NCI-H510A treated with DMSO at 0.1 percent for 48 hours (cell line): ENCODE data around the gene FGGY.
"Not testable (repeated sequence)": the region's sequence is repeated elsewhere in the genome, so short reads cannot be mapped to it uniquely, and the experiment has no call there.

Experiments used
- DNase-seq: peaks from one replicate; lab custom pipeline; 2025; lab: John Stamatoyannopoulos, UW

The FGGY gene

GRCh38 chr1:59579222-59579621 is 282.3 kb downstream of the FGGY start:
- no peak for DNase-seq

- DNase-seq, result no peak
These were observed 283.4 kb downstream of the FGGY start for GRCh38 chr1:59580257-59580656.

- DNase-seq, result not testable (repeated sequence)
These were observed 295.5 kb downstream of the FGGY start for GRCh38 chr1:59592410-59592809.

GRCh38 chr1:59592924-59593323 is 296.0 kb downstream of the FGGY start:
- no peak for DNase-seq

- DNase-seq, result no peak
These were observed 297.2 kb downstream of the FGGY start for GRCh38 chr1:59593798-59594790.

- DNase-seq, result peak; percentile 39
These were observed 298.9 kb downstream of the FGGY start for GRCh38 chr1:59595774-59596173.

GRCh38 chr1:59596432-59596831 is 299.5 kb downstream of the FGGY start:
- no peak for DNase-seq

GRCh38 chr1:59596956-59597355 is 300.1 kb downstream of the FGGY start:
- DNase-seq, result no peak

- no peak for DNase-seq
These were observed 300.7 kb downstream of the FGGY start for GRCh38 chr1:59597420-59598119.

GRCh38 chr1:59598120-59598440 is 301.2 kb downstream of the FGGY start:
- no peak for DNase-seq

GRCh38 chr1:59601041-59601441 is 304.1 kb downstream of the FGGY start:
- no peak for DNase-seq

GRCh38 chr1:59601811-59602210 is 304.9 kb downstream of the FGGY start:
- DNase-seq, result no peak

GRCh38 chr1:59604191-59604590 is 307.3 kb downstream of the FGGY start:
- DNase-seq, result no peak

GRCh38 chr1:59605184-59605583 is 308.3 kb downstream of the FGGY start:
- no peak for DNase-seq

GRCh38 chr1:59605761-59606160 is 308.9 kb downstream of the FGGY start:
- no peak for DNase-seq

GRCh38 chr1:59609245-59609644 is 312.4 kb downstream of the FGGY start:
- no peak for DNase-seq

GRCh38 chr1:59610499-59610898 is 313.6 kb downstream of the FGGY start:
- DNase-seq, result not testable (repeated sequence)

GRCh38 chr1:59617434-59617833 is 320.5 kb downstream of the FGGY start:
- no peak for DNase-seq

- DNase-seq, result no peak
These were observed 322.7 kb downstream of the FGGY start for GRCh38 chr1:59619557-59619956.

- DNase-seq, result no peak
These were observed 328.5 kb downstream of the FGGY start for GRCh38 chr1:59625384-59625783.

- DNase-seq, result peak; percentile 41
These were observed 334.8 kb downstream of the FGGY start for GRCh38 chr1:59631561-59632255.

- DNase-seq, result no peak
These were observed 338.2 kb downstream of the FGGY start for GRCh38 chr1:59635097-59635496.
